GM23248 (cell line): ENCODE measurements around the gene RSRC1.

Experiments used
- EZH2 ChIP-seq: fragments of 200-600 bp; sonication (generic); IDR thresholded peaks from 2 replicates; pipeline ENCODE4 v1.6.1; 2018; ENCODE audit warnings: antibody characterized with exemption, mild to moderate bottlenecking; ENCODE audit not compliant: insufficient read depth, poor library complexity, severe bottlenecking
- EZH2phosphoT487 ChIP-seq: fragments of 200-600 bp; sonication (generic); IDR thresholded peaks from 2 replicates; pipeline ENCODE4 v1.6.1; 2018; ENCODE audit warnings: antibody characterized with exemption, moderate library complexity, mild to moderate bottlenecking, low read depth; ENCODE audit not compliant: insufficient read depth

GRCh38 chr3:158382479-158382878, 272.6 kb downstream of the RSRC1 start:
- TF ChIP-seq EZH2phosphoT487 (no peak), EZH2 (no peak)
